Liver (tissue), 3 donors: ENCODE data around the gene NLGN4X.

Experiments used
- CTCF ChIP-seq: fragments of 150-350 bp; IDR thresholded peaks from 2 replicates; pipeline ENCODE4 v1.5.1; 2017; ENCODE audit warnings: improper control_type of control experiment, low read depth, low read length; ENCODE audit not compliant: missing input control
- EGR1 ChIP-seq, 2 donors: IDR thresholded peaks; 2 replicates each; pipeline ENCODE4 v1.6.1; 2016 to 2018; ENCODE audit warnings: antibody characterized with exemption in 2 of 2, low read depth in 2 of 2
- GABPA ChIP-seq, 2 donors: IDR thresholded peaks in 1 of 2; conservative IDR thresholded peaks in 1 of 2; 2 replicates each; pipeline ENCODE4 v1.6.1; 2016; ENCODE audit warnings: antibody characterized with exemption in 2 of 2, mild to moderate bottlenecking in 1 of 2, moderate library complexity in 1 of 2
- JUND ChIP-seq, 2 donors: IDR thresholded peaks; 2 replicates each; pipeline ENCODE4 v1.6.1; 2016; ENCODE audit warnings: antibody characterized with exemption in 2 of 2
- NR2F2 ChIP-seq: IDR thresholded peaks from 2 replicates; pipeline ENCODE4 v1.6.1; 2016; ENCODE audit warnings: antibody characterized with exemption
- RAD21 ChIP-seq, 2 donors: IDR thresholded peaks; 2 replicates each; pipeline ENCODE4 v1.6.1; 2016; ENCODE audit warnings: antibody characterized with exemption in 2 of 2, mild to moderate bottlenecking in 2 of 2
- TAF1 ChIP-seq: conservative IDR thresholded peaks from 2 replicates; pipeline ENCODE4 v1.6.1; 2016; ENCODE audit warnings: antibody characterized with exemption, mild to moderate bottlenecking
- YY1 ChIP-seq: IDR thresholded peaks from 2 replicates; pipeline ENCODE4 v1.6.1; 2016; ENCODE audit warnings: antibody characterized with exemption, mild to moderate bottlenecking
- TF ChIP-seq, protein P1 (sequence below): IDR thresholded peaks from 2 replicates; pipeline ENCODE4 v1.6.1; 2016; ENCODE audit warnings: antibody characterized with exemption
- TF ChIP-seq, protein P2 (sequence below): IDR thresholded peaks from 2 replicates; pipeline ENCODE4 v1.6.1; 2016; ENCODE audit warnings: antibody characterized with exemption, mild to moderate bottlenecking
- donor health status: healthy.
- donor health status: healthy.

GRCh38 chrX:6071731-6072130 lies 156.9 kb downstream of the NLGN4X start:
- TF ChIP-seq TAF1 (no peak), YY1 (no peak), CTCF (no peak), JUND (IDR thresholded peaks at IDR 0.05) (no peak), RAD21 (IDR thresholded peaks at IDR 0.05) (no peak), NR2F2 (no peak), EGR1 (IDR thresholded peaks at IDR 0.05; ENCODE audit: low read depth in 2 of 2) (no peak), GABPA (IDR thresholded peaks at IDR 0.05 in 1 of 2, conservative IDR thresholded peaks at IDR 0.05 in 1 of 2) (no peak)
- TF ChIP-seq, protein P1, sequence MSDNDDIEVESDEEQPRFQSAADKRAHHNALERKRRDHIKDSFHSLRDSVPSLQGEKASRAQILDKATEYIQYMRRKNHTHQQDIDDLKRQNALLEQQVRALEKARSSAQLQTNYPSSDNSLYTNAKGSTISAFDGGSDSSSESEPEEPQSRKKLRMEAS: no peak
- TF ChIP-seq, protein P2, sequence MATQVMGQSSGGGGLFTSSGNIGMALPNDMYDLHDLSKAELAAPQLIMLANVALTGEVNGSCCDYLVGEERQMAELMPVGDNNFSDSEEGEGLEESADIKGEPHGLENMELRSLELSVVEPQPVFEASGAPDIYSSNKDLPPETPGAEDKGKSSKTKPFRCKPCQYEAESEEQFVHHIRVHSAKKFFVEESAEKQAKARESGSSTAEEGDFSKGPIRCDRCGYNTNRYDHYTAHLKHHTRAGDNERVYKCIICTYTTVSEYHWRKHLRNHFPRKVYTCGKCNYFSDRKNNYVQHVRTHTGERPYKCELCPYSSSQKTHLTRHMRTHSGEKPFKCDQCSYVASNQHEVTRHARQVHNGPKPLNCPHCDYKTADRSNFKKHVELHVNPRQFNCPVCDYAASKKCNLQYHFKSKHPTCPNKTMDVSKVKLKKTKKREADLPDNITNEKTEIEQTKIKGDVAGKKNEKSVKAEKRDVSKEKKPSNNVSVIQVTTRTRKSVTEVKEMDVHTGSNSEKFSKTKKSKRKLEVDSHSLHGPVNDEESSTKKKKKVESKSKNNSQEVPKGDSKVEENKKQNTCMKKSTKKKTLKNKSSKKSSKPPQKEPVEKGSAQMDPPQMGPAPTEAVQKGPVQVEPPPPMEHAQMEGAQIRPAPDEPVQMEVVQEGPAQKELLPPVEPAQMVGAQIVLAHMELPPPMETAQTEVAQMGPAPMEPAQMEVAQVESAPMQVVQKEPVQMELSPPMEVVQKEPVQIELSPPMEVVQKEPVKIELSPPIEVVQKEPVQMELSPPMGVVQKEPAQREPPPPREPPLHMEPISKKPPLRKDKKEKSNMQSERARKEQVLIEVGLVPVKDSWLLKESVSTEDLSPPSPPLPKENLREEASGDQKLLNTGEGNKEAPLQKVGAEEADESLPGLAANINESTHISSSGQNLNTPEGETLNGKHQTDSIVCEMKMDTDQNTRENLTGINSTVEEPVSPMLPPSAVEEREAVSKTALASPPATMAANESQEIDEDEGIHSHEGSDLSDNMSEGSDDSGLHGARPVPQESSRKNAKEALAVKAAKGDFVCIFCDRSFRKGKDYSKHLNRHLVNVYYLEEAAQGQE: no peak
